GM18520 (cell line): ENCODE data around the gene GDE1.

Experiments
- ATAC-seq: cut with Tn5 transposase; IDR thresholded peaks from one replicate; pipeline ENCODE4 v1.9.1; 2021; ENCODE audit not compliant: unreplicated experiment

Gene GDE1

GRCh38 chr16:19486750-19487325, 35.1 kb downstream of the GDE1 start:
- ATAC-seq = no peak

DNA sequence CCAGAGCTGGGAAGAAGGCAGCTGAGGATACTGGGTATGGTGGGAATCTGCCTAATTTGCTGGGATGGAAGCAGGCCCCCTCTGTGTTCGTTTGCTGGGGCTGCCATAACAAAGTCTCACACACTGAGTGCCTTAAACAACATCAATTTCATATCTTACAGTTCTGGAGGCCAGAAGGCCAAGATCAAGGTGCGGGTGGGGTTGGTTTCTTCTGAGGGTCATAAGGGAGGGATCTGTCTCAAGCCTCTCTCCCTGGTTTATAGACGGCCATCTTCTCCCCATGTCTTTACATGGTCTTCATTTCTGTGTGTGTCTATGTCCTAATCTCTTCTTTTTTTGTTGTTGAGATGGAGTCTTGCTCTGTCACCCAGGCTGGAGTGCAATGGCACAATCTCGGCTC, 35.8 kb downstream of the GDE1 start:
- ATAC-seq = no peak

DNA sequence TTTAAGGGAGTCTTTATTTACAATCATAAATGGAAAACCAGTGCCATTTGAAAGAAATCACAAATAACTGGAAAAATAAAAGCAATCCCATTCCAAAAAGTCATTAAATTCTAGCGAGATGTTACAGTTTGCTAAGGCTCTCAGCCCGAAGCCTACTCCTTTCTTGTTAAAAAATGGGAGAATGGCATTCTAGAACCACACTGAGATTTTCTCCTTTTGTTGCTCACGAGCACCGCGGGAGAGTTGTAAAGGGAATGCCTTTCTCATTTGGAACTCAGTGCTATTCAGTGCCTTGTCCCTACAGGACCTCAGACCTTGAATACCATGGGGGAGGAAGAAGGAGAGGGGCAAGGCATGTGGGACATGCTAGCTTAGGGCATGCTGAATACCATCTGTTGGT, 36.3 kb downstream of the GDE1 start:
- ATAC-seq = no peak

DNA sequence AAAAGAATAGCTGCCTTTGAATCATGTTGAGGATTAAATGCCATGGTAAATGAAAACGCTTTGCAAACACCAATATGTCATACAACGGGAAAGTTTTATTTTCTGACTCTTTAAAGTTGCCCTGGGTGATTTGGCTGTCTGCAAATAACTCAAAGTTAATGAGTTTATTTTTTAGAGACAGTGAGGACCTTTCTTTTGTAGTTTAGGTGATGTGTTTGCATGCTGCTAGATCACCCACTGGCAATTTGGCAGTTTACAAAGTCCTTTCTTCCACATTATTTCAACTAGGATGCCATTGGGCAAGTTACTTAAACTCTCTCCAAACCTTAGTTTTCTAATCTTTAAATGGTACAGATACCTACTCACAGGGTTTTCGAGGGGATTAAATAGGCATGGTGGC, 37.8 kb downstream of the GDE1 start:
- ATAC-seq = no peak

GRCh38 chr16:19482291-19482690, 39.6 kb downstream of the GDE1 start:
- no peak for ATAC-seq

DNA sequence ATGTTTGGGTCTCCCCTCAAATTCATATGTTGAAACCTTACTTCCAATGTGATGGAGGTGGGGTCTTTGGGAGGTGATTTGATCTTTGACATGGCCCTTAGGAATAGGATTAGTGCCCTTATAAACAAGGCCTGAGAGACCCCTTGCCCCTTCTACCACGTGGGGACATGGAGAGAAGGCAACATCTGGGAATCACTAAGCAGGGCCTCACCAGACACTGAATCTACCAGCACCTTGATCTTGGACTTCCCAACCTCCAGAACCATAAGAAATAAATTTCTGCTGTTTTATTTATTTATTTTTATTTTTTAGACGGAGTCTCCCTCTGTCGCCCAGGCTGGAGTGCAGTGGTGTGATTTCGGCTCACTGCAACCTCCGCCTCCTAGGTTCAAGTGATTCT, 40.1 kb downstream of the GDE1 start:
- ATAC-seq = no peak

GRCh38 chr16:19481296-19481695, 40.6 kb downstream of the GDE1 start:
- ATAC-seq = no peak

DNA sequence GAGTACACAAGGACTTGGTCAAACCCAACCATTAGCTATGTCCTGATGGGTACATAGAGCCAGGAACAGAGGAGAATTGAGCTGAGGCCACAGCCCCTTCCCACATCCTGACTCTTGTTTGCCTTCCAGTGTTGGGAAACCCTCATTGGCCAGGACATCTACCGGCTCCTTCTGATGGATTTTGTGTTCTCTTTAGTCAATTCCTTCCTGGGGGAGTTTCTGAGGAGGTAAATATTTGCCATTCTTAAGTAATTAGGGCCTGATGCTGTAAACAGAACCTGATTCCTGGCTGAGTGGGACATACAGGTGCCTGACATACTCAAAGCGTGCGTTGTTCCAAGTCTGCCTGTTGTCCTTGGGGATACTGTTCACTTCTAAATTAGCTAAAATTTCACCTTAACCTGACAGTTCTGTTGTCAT, 42.6 kb downstream of the GDE1 start:
- ATAC-seq = no peak

DNA sequence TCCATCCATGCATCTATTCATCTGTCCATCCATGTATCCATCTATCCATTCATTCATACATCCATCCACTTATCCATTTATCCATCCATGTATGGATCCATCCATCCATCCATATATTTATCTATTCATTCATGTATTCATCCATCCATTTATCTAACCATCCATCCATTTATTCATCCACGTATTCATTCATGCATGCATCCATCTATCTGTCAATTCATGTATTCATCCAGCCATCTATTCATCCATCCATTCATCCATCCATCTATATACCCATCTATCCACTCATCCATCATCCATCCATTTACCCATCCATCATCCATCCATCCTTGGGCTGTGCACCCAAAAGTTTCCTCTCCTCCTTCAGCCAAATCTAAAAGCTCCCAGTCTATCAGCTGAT, 43.4 kb downstream of the GDE1 start:
- ATAC-seq = no peak

- no peak for ATAC-seq
These were observed 47.3 kb downstream of the GDE1 start for GRCh38 chr16:19474617-19475016.

DNA sequence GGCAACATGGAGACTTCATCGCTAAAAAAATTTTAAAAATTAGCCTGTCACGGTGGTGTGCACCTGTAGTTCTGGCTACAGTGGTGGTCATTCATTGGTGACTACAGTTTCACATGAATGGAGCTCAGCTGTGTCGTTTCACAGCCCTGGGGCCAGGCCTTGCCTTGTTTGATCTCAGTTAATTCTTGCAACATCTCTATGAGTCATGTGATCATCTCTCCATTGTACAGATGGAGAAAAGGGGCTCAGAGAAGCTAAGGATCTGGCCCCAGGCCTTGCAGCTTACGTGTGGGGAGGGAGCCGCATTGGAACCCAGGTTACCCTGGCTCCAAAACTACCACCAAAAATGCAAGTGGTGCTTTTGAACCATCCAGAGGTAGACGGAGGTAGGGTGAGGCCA, 49.4 kb downstream of the GDE1 start:
- no peak for ATAC-seq

GRCh38 chr16:19468300-19468699, 53.6 kb downstream of the GDE1 start:
- no peak for ATAC-seq

DNA sequence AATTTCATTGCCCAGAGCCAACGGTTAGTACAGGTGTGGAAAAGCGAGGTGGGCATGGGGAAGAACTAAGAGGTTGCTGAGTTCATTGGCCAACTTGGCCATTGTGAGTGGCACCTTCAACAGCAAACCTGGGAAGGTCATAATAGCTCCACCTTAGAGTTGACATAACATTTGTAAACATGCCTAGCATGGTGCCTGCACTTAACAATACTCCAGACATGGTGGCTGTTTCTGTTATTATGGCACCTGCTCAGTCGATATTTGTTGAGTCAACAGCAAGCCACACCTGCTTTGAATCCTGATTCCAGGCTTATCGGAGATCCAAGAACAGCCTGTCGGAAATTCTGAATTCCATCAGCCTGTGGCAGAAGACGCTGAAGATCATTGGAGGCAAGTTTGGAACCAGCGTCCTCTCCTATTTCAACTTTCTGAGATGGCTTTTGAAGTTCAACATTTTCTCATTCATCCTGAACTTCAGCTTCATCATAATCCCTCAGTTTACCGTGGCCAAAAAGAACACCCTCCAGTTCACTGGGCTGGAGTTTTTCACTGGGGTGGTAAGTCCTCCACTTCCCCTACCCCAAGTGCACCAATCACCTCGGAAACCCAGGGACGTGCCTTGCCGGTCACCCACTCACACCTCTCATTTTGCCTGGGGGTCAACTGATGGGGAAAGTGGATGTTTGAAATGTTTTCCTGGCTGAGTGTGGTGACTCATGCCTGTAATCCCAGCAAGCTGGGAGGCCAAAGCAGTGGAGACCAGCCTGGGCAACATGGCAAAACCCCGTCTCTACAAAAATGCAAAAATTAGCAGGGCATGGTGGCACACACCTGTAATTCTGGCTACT, 58.2 kb downstream of the GDE1 start:
- ATAC-seq = no peak

GRCh38 chr16:19460397-19460796, 61.5 kb downstream of the GDE1 start:
- ATAC-seq = no peak

- ATAC-seq = no peak
These were observed 63.0 kb downstream of the GDE1 start for GRCh38 chr16:19458722-19459379.
